KG1 (cell line): ENCODE data around the gene SDSL.

Source experiments
- DNase-seq: peaks from one replicate; lab custom pipeline; 2025; lab: John Stamatoyannopoulos, UW

The SDSL gene

GRCh38 chr12:113449299-113449698, 27.1 kb downstream of the SDSL start:
- DNase-seq: no peak

- no peak for DNase-seq
Observed at GRCh38 chr12:113449839-113450238, 27.7 kb downstream of the SDSL start.

- DNase-seq: no peak
Observed at GRCh38 chr12:113452458-113452857, 30.3 kb downstream of the SDSL start.

- no peak for DNase-seq
Observed at GRCh38 chr12:113453330-113453729, 31.1 kb downstream of the SDSL start.

GRCh38 chr12:113456199-113456598, 34.0 kb downstream of the SDSL start:
- no peak for DNase-seq

GRCh38 chr12:113456761-113457160, 34.6 kb downstream of the SDSL start:
- no peak for DNase-seq

- no peak for DNase-seq
Observed at GRCh38 chr12:113457185-113457584, 35.0 kb downstream of the SDSL start.

GRCh38 chr12:113457710-113458109, 35.5 kb downstream of the SDSL start:
- DNase-seq: no peak

- DNase-seq: no peak
Observed at GRCh38 chr12:113459981-113460380, 37.8 kb downstream of the SDSL start.

GRCh38 chr12:113461666-113462065, 39.5 kb downstream of the SDSL start:
- DNase-seq: no peak

- peak; percentile 30 for DNase-seq
Observed at GRCh38 chr12:113462117-113462774, 40.1 kb downstream of the SDSL start.

- no peak for DNase-seq
Observed at GRCh38 chr12:113462998-113463745, 41.0 kb downstream of the SDSL start.

- DNase-seq: no peak
Observed at GRCh38 chr12:113463746-113464451, 41.7 kb downstream of the SDSL start.

- no peak for DNase-seq
Observed at GRCh38 chr12:113464452-113464775, 42.2 kb downstream of the SDSL start.

GRCh38 chr12:113464852-113465719, 42.9 kb downstream of the SDSL start:
- DNase-seq: no peak

GRCh38 chr12:113465808-113466453, 43.8 kb downstream of the SDSL start:
- DNase-seq: no peak

- DNase-seq: no peak
Observed at GRCh38 chr12:113466454-113467141, 44.4 kb downstream of the SDSL start.

GRCh38 chr12:113467142-113467501, 44.9 kb downstream of the SDSL start:
- no peak for DNase-seq

GRCh38 chr12:113467502-113468364, 45.6 kb downstream of the SDSL start:
- no peak for DNase-seq
